Kidney capillary endothelial cell (primary cell): ENCODE measurements around the gene LAMTOR4.

Source experiments
- DNase-seq: peaks from one replicate; pipeline ENCODE4 v3.0.0-alpha.2; 2018; ENCODE audit warnings: low spot score

Gene LAMTOR4

DNA sequence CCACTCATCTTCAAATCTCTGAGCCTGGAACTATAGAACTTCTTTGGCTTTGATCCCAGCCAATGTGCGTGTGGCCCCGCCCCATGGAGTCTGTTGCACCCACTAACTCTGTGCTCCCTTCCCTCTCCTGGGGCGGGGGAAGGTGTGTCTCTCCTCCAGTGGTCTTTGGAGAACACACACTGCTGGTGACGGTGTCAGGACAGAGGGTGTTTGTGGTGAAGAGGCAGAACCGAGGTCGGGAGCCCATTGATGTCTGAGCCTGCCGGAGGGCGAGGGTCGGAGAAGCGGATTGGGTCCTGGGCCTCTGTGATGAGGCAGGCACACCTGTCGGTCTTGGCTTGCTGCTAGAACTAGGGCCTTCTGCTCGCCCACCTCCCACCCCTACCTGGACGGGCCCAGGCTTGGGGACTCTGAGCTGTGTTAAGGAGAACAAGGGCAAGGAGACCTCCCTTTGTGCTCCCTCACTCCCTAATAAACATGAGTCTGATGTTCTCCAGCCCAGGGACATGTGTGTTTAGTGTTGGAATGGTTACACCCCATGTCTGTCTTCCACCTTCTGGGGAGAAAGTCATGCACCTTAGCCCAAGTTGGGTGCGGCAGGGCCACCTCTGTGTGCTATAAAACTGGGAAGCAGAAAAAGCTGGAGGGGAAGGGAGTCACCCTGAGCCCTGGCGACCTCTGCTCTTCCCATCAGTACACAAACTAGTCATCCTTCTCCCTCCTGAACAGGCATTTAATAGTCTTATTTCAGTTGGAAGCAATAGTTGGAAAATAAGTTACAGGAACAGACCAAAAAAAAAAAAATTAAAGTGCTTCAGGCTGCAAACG is 5.2 kb downstream of the LAMTOR4 start:
- no peak for DNase-seq

DNA sequence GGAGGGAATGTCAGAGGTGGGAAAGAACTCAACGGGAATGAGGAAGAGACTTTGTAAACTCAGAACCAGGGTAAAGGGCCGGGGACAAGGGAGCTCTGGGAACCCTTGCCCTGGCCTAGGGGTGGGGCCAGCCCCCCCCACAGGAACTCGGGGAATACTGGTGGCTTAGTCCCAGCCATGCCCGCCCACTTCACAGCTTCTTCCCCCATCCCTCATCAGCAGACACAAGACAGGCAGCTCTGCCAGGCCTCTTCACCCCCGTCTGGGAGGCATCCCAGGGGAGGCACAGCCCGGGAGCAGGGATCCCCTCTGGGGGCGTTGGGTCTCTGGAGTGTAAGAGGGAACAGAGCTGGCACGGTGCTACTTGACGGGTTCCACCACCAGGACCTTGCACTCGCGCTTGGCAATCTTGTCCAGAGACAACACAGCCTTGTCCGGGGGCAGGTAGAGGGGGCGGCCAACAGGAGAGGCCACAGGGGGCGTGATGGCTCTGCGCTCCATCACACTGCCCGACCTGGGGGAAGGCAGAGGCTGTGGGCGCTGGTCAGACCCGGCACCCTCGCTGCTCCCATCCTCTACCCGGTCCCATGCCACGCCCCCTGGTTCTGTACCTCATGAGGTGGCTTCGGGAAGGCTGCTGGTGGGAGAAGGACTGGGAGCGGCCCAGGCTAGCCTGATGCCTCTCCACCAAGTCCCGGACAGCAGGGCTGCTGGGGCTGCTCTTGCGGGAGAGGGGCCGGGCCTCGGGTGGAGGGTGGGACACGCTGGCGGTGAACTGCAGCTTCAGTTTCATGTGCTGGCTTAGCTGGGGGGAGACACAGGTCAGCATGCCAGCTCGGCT is 6.2 kb downstream of the LAMTOR4 start:
- DNase-seq: no peak

DNA sequence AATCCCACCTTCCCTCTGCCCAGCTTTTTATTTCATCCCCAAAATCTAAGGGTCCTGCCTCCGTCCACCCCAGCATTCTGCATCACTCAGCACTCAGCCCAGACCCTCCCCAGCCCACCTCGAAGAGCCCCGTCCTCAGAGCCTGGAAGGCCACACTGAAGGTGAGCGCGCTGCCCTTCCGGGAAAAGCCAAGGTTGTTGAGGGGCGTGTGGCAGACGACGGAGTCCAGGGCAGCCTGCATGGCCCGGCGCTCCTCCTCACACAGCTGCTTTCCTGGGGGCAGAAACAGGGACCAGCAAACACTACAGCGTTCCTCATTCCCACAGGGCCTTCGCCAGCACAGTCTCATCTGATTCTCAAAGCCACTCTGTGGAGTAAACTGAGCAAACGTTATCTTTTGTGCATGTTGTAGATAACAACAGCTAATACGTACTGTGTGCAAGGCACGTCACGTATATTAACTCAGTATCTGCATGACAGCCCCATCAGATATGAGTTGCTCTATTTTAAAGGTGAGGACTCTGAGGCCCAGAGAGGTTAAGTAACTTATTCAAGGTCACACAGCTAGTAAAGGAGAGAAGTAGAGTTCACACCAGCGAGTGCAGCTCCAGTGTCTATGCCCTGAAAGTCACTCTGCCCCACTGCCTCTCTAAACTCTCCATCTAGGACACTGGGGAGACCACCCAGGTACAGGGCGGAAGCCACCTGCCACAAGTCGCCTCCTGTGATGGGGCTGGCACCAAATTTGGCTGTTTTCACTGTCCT is 7.0 kb downstream of the LAMTOR4 start:
- no peak for DNase-seq

DNA sequence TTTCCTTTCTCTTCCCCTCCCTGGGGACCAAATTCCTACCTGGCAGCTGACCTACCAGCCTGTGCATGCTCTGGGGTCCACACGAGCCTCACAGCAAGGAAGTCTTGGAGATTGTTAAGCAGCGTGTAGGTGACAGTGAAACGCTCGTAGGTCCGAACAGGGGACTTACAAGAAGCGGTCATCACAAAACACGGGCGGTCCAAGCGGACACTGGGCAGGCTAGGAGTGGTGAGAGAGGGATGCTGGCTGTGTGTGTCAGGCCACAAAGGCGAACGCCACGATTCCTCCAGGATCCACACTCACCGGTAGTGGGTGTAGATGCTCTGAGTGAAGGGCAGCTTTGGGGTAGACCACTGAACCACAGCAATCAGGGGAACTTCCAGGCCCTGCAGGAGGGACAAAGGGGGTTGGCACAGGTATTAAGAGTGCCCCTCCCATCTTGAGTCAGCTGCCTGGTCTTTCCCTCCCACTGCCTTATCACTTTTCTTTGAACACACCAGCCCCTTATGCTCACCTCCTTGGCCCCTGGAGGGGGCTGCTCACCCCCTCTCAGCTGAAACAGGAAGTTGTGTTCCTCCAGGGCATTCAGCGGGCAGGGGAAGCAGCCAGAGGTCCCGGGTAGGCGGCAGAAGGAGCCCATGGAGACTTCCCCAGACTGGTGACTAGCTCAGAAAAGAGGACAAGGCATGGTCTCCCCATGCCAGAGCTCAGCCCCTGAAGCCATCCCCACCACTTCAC is 7.8 kb downstream of the LAMTOR4 start:
- DNase-seq: no peak

DNA sequence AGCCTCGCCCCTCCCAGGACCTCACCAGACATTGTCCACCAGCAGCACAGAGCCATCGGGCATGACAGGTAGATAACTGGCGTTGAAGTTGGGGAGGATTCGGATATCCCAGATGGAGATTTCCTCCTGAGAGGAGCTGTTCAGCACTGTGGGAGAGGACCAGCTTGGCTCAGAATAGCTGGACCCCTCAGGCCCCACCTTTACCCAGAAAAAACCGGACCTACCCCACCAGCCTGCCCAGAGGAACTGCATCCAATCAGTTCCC is 8.3 kb downstream of the LAMTOR4 start:
- DNase-seq: no peak

DNA sequence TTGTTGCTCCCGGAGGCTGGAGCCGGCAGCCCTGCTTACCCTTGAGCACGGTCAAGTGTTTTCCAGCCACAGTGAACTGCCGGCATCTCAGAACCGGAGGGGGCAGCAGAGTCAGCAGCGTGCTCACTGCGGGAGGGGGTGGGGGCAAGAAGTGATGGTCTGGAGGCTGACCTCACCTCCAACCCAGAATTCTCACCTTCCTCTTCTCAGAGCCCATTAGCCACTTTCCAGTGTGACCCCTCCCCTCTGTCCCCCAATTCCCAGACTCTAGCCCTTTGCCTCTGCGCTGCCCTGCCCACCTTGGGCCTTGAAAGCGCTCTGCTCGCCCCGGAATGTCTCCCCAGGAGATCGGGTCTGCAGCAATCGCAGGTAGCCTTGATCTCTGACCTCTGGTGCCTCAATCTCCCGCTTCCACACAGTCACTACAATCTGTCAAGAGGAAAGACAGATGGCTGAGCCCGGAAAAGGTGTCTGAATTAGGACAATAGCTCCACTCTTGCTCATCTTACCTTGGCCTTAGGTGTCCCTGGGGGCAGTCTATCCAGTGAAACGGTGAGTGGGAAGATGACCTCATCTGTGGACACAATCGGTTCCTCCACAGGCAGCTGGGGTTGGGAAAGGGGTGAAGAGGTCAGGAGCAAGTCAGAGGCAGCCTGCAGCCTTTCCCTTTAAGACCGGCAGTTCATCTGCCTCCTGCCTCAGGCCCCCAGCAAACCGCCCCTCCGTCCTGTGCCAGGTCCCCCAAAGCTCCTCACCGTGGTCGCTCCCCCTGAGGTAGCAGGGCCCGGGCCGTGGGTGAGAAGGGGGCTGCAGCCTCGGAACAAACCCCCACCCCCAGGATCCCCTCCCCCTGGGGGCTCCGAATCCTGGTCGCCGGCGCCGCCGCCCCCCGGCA is 8.9 kb downstream of the LAMTOR4 start:
- peak; percentile 44 for DNase-seq

DNA sequence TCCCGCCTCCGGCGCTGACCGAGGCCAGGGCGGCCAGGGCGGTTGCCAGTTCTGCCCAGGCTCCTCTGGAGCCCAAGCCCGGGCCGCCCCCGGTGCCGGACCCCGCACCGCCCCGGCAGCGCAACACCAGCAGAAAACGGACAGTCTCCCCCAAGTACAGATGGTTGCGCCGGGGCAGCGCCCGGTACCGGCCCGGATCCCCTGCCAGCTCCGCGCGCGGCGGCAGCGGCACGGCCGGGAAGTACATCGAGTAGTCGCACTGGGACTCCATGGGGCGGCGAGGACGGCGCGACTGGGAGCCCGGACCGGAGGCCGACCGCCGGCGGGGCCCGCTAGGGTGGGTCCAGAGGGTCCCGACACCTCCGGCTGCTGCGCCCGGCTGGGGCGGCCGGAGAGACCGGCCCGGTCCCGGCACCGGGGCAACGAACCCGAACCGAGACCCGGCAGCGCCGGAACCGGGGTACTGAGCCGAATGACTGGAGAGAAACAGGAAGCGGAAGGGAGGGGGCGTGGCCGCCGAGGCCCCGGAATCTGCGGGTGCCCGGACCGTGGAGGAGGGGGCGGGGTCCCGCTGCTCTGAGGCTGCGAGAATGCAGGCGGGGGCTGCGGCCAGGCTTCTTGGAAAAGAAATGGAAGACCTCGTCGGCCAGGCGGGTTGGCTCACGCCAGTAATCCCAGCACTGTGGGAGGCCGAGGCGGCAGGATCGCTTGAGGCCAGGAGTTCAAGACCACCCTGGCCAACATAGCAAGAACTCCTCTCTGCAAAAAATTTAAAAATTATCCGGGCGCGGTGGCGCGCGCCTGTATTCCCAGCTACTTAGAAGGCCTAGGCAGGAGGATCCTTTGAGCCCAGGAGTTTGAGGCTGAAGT is 9.7 kb downstream of the LAMTOR4 start, which contains the start of gene TRAPPC14:
Gene TRAPPC14, minus strand, starts transcription at position 495 of the 870 bp plus-strand sequence. Its CDS starts 224 bp downstream, at position 271.
- peak; percentile 57 for DNase-seq

DNA sequence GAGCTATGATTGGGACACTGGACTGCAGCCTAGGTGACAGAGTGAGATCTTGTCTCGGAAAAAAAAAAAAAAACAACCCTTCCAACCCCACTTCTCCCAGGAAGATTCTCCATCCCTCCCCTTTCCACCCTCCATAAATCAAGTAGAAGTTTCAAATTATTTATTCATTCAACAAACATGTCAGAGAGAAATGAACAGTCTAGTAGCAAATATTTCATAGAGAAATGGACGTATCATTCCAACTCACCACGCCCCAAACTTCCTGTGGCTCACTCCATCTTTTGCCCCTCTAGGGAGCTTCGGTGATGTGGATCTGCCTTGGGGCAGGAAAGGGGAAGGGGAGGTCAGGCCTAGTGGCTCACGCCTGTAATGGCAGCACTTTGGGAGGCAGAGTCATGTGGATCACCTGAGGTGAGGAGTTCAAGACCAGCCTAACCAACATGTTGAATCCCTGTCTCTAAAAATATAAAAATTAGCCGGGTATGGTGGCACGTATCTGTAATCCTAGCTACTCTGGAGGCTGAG is 10.4 kb downstream of the LAMTOR4 start:
- no peak for DNase-seq

DNA sequence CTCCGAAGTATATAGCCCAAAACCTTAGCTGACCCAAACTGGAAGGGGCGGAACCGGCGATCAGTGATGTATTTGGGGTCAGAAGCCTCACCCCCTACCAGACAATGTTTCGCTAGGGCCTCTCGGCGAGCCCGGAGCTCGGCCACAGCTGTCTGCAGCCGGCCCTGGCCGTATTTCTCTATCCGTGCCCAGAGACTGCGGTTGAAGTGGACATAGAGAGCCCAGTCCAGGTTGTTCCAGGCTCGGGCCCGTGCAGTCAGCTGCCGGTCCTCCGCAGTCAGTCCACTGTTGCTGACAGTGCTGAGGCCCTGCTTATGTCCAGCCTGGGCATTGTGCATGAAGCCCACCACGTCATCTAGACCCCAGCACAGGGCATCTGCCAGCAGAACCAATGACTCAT is 11.3 kb downstream of the LAMTOR4 start:
- no peak for DNase-seq

DNA sequence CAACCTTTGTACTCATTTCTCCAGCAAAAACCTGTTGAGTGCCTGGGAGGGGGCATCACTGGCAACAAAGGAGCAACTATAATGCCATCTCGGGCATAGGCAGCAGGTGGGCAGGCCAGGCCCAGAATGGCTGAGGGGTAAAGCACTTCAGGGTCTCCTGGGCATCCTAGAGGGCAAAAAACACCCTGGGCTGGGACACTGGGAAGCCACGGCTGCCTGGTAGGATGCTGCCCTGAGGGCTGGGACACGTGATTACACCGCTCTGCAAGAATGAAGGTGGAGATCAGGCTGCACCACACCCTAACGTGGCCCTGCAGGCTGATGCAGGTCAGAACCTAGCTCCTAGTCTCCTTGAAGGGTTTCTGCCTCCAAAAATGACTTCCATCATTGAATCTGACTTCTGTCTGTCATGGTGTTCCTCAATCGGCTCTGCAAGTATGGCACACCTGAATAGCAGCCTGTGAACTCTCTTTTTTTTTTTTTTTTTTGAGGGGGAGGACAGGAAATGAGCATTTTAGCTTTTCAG is 14.4 kb downstream of the LAMTOR4 start:
- no peak for DNase-seq

DNA sequence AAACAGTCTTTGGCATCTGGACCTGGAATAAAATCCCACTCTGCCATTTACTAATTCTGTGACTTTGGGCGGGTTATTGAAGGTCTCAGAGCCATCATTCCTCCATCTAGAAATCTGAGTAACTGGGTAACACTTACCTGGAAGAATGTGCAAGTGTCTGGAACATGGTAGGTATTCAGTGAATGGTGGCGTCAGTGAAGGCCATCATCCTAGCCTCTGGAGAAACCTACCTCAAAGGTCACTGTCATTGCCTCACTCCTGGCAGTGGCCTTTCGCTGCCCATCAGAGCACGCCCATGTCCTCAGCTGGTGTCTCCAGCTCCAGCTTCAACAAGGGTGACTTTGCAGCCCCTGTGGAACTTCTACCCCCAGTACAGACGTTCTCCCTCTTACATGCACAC is 15.2 kb downstream of the LAMTOR4 start:
- no peak for DNase-seq

DNA sequence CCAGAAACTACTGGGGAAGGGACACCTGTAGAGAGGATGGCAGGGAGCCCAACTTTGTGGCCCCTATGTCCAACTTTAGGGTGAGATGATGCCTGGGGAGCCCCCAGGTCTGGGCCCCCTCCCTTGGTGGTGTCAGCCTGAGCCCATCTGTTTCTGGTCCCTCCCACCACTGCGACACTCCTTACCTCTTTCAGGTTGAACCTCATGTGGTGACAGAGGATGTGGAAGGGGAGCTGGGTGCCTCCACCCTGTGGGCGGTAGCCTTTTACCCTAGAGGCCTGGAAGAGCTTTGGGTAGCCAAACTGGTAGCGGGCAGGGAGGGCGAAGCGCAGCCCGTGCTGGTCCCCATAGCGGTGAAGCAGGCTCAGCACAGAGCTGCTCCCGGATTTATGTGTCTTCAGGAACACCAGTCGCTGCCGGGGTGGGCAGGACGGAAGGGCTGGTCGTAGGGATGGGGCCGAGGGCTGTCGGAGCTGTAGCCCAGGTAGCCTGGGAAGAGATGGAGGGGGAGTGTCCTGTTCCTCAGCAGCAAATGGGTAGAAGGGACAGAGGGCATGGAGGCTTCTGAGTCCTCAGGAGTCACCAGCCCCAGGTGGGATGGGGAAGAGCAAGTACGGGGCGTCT is 17.7 kb downstream of the LAMTOR4 start:
- DNase-seq: no peak

DNA sequence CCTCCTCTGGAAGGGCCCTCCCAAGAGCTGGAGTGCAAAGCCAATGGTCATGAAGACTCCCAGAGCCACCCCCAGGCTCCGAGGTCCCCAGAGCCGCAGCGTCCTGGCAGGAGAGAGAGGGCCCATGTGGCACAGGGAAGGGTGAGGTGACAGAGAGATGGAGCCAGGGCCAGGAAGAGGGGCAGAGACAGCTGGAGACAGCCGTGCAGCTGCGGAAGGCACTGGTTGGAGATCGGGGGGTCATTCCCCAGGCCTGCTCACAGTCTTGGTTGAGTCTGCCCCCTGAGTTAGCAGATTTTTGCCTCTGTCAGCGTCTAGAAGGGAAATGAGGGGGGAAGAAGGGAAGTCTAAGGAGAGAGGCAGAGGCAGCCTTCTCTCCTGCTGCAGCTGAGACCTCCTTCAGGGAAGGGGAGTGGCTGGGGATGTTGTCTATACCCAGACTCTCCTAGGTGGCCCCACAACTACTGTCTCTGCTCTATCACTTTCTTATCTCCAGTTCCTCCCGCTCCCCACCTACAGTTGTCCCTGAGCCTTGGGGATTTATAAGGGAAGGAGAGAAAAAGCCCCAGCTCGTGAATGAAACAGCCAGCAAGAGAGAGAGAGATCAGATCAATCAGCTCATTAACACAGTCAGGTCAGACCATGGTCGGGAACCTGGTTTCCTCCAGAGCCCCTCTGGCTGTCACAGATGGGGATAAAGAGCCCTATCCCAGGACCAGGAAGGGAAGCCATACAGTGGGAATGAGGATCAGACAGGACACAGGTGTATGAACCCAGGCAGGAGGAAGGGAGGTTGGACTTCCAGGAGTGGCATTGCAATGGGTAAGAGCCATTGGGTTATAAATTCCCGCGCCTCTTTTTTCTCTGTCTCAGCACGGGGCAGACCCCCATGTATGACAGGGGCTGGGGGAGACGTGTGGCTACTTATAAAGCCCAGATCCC is 18.5 kb downstream of the LAMTOR4 start:
- DNase-seq: no peak

DNA sequence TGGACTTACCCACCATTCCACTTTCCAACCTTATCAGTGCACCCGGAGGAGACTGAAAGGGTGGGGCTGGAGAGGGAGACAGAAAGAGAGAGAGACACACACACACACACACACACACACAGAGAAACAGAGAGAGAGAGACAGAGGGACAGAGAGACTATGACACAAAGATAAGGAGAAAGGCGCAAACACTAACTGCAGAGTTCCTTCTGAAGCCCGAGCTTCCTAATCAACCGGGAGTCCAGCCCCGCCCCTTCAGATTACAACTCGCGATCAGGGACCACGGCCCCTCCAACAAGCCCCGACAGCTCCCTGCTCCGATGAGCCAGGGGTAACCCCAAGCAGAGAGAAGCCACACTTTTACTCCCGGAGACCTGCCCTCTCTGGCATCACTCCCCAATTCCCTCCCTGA is 19.2 kb downstream of the LAMTOR4 start:
- DNase-seq: no peak

DNA sequence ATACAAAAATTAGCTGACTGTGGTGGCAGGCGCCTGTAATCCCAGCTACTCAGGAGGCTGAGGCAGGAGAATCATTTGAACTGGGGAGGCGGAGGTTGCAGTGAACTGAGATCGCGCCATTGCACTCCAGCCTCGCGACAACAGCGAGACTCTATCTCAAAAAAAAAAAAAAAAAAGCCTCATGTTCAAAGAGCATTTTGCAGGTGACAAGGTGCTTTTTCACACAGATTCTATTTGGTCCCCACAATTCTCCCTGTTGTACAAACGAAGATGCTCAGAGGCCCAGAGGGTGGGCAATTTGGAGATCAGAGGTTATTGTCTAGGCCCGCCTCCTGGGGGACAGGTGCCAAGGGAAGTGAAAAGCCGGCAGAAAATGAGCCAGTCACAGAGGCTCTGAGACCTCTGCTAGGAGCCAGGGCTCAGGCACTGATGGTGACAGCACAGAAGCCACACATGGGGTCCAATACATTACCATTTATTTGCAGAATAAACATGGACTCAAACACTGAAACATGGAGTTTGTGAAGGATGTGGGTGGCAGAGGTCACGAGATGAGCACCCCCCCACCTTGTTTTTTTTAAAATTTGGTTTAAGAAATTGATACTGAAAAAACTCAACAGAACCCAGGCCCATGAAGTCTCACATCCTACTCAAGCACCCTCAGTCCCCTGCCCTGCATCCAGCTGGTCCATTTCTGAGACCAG is 20.6 kb downstream of the LAMTOR4 start:
- DNase-seq: no peak

DNA sequence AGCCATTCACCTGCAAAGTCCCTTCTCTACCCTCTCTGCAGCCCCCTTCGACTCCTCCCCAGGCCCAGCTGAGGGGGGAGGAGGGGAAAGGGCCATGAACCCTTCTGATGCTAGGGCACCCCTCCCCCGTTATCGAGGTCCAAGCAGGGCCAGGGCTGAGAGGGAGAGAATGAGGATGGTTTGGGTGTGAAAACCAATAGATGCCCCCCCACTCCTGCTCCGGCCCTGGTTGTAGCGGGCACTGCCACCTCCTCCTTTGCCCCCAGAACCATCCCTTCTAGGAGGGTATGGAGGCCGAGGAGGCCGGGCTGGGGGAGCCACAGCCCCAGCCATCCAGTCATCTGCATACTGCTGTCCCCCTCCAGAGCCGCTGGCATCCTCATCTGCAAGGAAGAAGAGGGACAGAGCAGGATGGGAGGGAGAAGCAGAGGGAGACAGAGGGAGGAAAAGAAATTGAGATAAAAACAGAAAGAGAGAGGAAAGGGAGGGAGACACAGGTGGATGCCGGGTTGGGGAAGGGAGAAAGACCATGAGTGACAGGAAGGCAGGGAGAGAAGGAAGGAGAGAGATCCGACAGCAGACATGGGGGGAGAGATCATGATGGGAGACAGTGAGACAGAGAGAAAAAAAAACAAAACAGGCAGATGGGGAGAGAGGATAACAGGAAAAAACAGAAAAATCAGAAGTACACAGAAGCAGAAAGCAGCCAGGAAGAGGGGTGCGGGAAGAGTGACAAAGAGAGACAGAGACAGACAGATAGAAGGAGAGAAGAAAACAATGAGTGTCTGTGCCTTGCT is 21.6 kb downstream of the LAMTOR4 start:
- DNase-seq: no peak
